ENCODE data around the gene VPS26C.

DNA sequence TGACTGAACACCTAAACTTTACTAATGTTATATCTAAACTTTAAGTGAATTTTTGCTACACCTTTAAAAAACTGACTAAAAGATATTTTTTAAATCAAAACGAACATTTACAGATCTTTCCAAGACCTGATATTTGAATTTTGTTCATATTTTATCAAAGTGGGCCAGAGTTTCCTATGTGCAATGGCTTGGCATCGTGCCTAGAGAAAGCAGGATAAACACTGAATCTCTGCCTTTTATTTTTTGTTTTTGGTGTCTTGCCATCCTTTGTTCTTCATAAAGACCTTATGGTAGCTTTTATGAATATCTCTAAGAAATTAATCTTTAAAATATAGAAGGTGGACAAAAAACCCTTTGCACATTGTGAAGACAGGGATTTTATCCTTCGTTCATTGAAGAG is 25.8 kb upstream of the VPS26C start:
- TF ChIP-seq CTCF (IDR thresholded peaks at IDR 0.05; ENCODE audit: low read length) (no peak), EZH2 (IDR thresholded peaks at IDR 0.05; ENCODE audit: borderline replicate concordance, low read length) (no peak)
